GM12878 (cell line): ENCODE results near the gene SLC15A5. TPM values are rescaled to one million over a fixed set of nuclear protein-coding genes. Genes with fewer than 3 reads are reported as not detected.
A peak's percentile ranks its signal among the peaks of the same experiment; 100 is the strongest.

Source experiments
- ATAC-seq: fragments of 200-7000 bp; cut with Tn5 transposase; 3 replicates; pipeline ENCODE4 v1.9.1; 2020; ENCODE audit warnings: mild to moderate bottlenecking, moderate library complexity
- BruUV-seq: library from RNA; stranded (reverse); fragments of 400-500 nt; replicated peaks from 2 replicates; lab custom pipeline; 2021; lab: Mats Ljungman, UMichigan
- CTCF ChIA-PET: fragments of 300-600 bp; sonication (Branson Sonifier 250); formaldehyde crosslinking; extraction: SDS; loops from one replicate; lab custom pipeline; 2021; ENCODE audit warnings: inconsistent platforms; lab: Yijun Ruan, JAX
- POLR2A ChIA-PET: fragments of 350-600 bp; formaldehyde crosslinking; extraction: SDS; loops from one replicate; lab custom pipeline; 2021; ENCODE audit warnings: inconsistent platforms; lab: Charles Lee
- RAD21 ChIA-PET: fragments of 300-600 bp; sonication (Branson Sonifier 250); formaldehyde crosslinking; loops from one replicate; lab custom pipeline; 2023; ENCODE audit warnings: antibody characterized with exemption; ENCODE audit not compliant: unreplicated experiment; lab: Charles Lee
- SMC1A ChIA-PET: fragments of 300-600 bp; sonication (Branson Sonifier 250); formaldehyde crosslinking; loops from one replicate; lab custom pipeline; 2023; ENCODE audit not compliant: unreplicated experiment, uncharacterized antibody; lab: Charles Lee
- DNase-seq: peaks from one replicate; pipeline ENCODE4 v3.0.0-alpha.2; 2011; ENCODE audit warnings: low read depth, low spot score
- FAIRE-seq: peaks from 3 replicates; lab custom pipeline; 2011; peaks lifted over from hg19 to GRCh38; lab: Jason Lieb, UNC
- H2AFZ ChIP-seq: 2 replicates; pipeline ENCODE4 v1.6.0; 2011; ENCODE audit warnings: low read depth, low read length, control low read depth; ENCODE audit not compliant: control insufficient read depth
- H3K27ac ChIP-seq: 2 replicates; pipeline ENCODE4 v1.5.1; 2011; ENCODE audit warnings: control low read depth; ENCODE audit not compliant: control insufficient read depth, insufficient read depth
- H3K27me3 ChIP-seq, 2 experiments: replicated peaks in 1 of 2; 2 replicates each; pipeline versions ENCODE4 v1.6.0 to v1.6.1; 2011; ENCODE audit warnings: low read length in 1 of 2; ENCODE audit not compliant: control insufficient read depth in 2 of 2, insufficient read depth in 2 of 2
- H3K36me3 ChIP-seq, 2 experiments: 2 replicates each; pipeline ENCODE4 v1.5.1; 2011; ENCODE audit warnings: low read length in 1 of 2; ENCODE audit not compliant: control insufficient read depth in 2 of 2, insufficient read depth in 2 of 2
- H3K4me1 ChIP-seq: 2 replicates; pipeline ENCODE4 v1.6.1; 2011; ENCODE audit warnings: mild to moderate bottlenecking, low read length, moderate library complexity, mixed read lengths; ENCODE audit not compliant: control insufficient read depth, insufficient read depth
- H3K4me2 ChIP-seq: 2 replicates; pipeline ENCODE4 v1.6.0; 2011; ENCODE audit warnings: control low read depth; ENCODE audit not compliant: control insufficient read depth, insufficient read depth
- H3K4me3 ChIP-seq: fragments of 200-600 bp; sonication (generic); 2 replicates; pipeline ENCODE4 v1.5.1; 2016
- H3K79me2 ChIP-seq: 2 replicates; pipeline ENCODE4 v1.6.0; 2011; ENCODE audit warnings: low read length; ENCODE audit not compliant: control insufficient read depth, insufficient read depth
- H3K9ac ChIP-seq: 2 replicates; pipeline ENCODE4 v1.8.0; 2011; ENCODE audit warnings: low read length, control low read depth, mixed read lengths; ENCODE audit not compliant: control insufficient read depth, insufficient read depth
- H3K9me3 ChIP-seq: replicated peaks from 3 replicates; pipeline ENCODE4 v1.5.1; 2011; ENCODE audit warnings: mild to moderate bottlenecking, low read length; ENCODE audit not compliant: control insufficient read depth, insufficient read depth
- H4K20me1 ChIP-seq: 2 replicates; pipeline ENCODE4 v1.6.0; 2011; ENCODE audit not compliant: control insufficient read depth, insufficient read depth
- BACH1 ChIP-seq: fragments of 450-650 bp; IDR thresholded peaks from 2 replicates; pipeline ENCODE4 v1.6.1; 2017; ENCODE audit warnings: mild to moderate bottlenecking, borderline replicate concordance
- BMI1 ChIP-seq: fragments of 450-650 bp; IDR thresholded peaks from 2 replicates; pipeline ENCODE4 v1.6.1; 2016; ENCODE audit warnings: mild to moderate bottlenecking, moderate library complexity, borderline replicate concordance
- BRCA1 ChIP-seq: IDR thresholded peaks from 2 replicates; pipeline ENCODE4 v1.6.1; 2011; ENCODE audit warnings: low read depth, low read length, improper control_type of control experiment
- CREB1 ChIP-seq: IDR thresholded peaks from 2 replicates; pipeline ENCODE4 v1.6.1; 2012; ENCODE audit warnings: low read depth, mild to moderate bottlenecking, inconsistent platforms
- CREM ChIP-seq: IDR thresholded peaks from 2 replicates; pipeline ENCODE4 v1.6.1; 2014; ENCODE audit warnings: antibody characterized with exemption, low read depth
- HSF1 ChIP-seq: fragments of 150-350 bp; IDR thresholded peaks from 2 replicates; pipeline ENCODE4 v1.6.1; 2014; ENCODE audit warnings: mild to moderate bottlenecking, low read depth, low read length
- IKZF2 ChIP-seq, 2 experiments: fragments of 450-650 bp; IDR thresholded peaks; 2 replicates each; pipeline ENCODE4 v1.6.1; 2017; ENCODE audit warnings: mild to moderate bottlenecking in 2 of 2, moderate library complexity in 2 of 2
- JUNB ChIP-seq: IDR thresholded peaks from 2 replicates; pipeline ENCODE4 v1.6.1; 2016; ENCODE audit warnings: antibody characterized with exemption, mild to moderate bottlenecking
- RBBP5 ChIP-seq: fragments of 200-600 bp; sonication (generic); conservative IDR thresholded peaks from 2 replicates; pipeline ENCODE4 v1.6.1; 2016
- RCOR1 ChIP-seq: conservative IDR thresholded peaks from 2 replicates; pipeline ENCODE4 v1.6.1; 2012; ENCODE audit warnings: low read depth, low read length, improper control_type of control experiment
- RFX5 ChIP-seq: IDR thresholded peaks from 2 replicates; pipeline ENCODE4 v1.6.1; 2011; ENCODE audit warnings: low read depth, low read length, improper control_type of control experiment
- SKIL ChIP-seq: fragments of 450-650 bp; IDR thresholded peaks from 2 replicates; pipeline ENCODE4 v1.6.1; 2017; ENCODE audit warnings: mild to moderate bottlenecking, low read depth, inconsistent platforms; ENCODE audit not compliant: poor library complexity, severe bottlenecking
- SPI1 ChIP-seq: IDR thresholded peaks from 2 replicates; pipeline ENCODE4 v1.6.1; 2011; ENCODE audit warnings: low read depth, mild to moderate bottlenecking, low read length, moderate library complexity, borderline replicate concordance; ENCODE audit not compliant: insufficient read depth
- STAT1 ChIP-seq: fragments of 450-650 bp; conservative IDR thresholded peaks from 2 replicates; pipeline ENCODE4 v1.6.1; 2014; ENCODE audit warnings: antibody characterized with exemption, mild to moderate bottlenecking
- TCF3 ChIP-seq: IDR thresholded peaks from 2 replicates; pipeline ENCODE4 v1.6.1; 2012; ENCODE audit warnings: low read depth, mild to moderate bottlenecking, low read length, borderline replicate concordance; ENCODE audit not compliant: insufficient read depth
- ZNF384 ChIP-seq: IDR thresholded peaks from 2 replicates; pipeline ENCODE4 v1.6.1; 2012; ENCODE audit warnings: low read depth, mild to moderate bottlenecking, low read length, improper control_type of control experiment, borderline replicate concordance
- WGBS: methylation state at CpG from one replicate; pipeline ENCODE4 v1.1.6; 2016; ENCODE audit warnings: low lambda C conversion rate; ENCODE audit not compliant: insufficient replicate concordance, insufficient coverage; ENCODE audit errors: missing lambda C conversion rate; 5-methylcytosine and 5-hydroxymethylcytosine counted together
- in situ Hi-C: fragments of 300-500 bp; cut with MboI; formaldehyde crosslinking; loops from 9 replicates; pipeline ENCODE4 v1.14.3; 2018; ENCODE audit warnings: mixed read lengths
- intact Hi-C: fragments of 100-400 bp; cut with micrococcal nuclease; formaldehyde crosslinking; loops from one replicate; pipeline ENCODE4 v1.14.2; 2022; ENCODE audit not compliant: unreplicated experiment
- polyA plus RNA-seq, 11 experiments: library from polyadenylated mRNA; depleted of rRNA in 4 of 11; unstranded in 6 of 11; stranded (reverse) in 5 of 11; fragments of >200 nt; fragmentation: Nextera tagmentation in 4 of 11; fragmentation: Illumina TruSeq in 1 of 11; extraction: Ambion mirVana in 4 of 11; extraction: Trizol in 1 of 11; gene quantifications; 1 replicate in 1 of 11; 2 replicates in 10 of 11; pipeline versions ENCODE4 v1.2.1 to v1.2.3, GENCODE V29; 2011 to 2016; ENCODE audit warnings: inconsistent platforms in 2 of 11, missing spikeins in 2 of 11, low read depth in 1 of 11
- total RNA-seq, 4 experiments: library from RNA; depleted of rRNA in 3 of 4; stranded (reverse); fragments of >200 nt in 3 of 4; fragmentation: Illumina TruSeq in 1 of 4; extraction: Trizol in 1 of 4; gene quantifications; 2 replicates each; pipeline versions ENCODE4 v1.2.1 to v1.2.3, GENCODE V29; 2013 to 2021
- TF ChIP-seq, protein P1 (sequence below): IDR thresholded peaks from 2 replicates; pipeline ENCODE4 v1.6.1; 2012; ENCODE audit warnings: improper control_type of control experiment, low read depth, low read length; ENCODE audit not compliant: insufficient replicate concordance

Gene SLC15A5
- total and polyA plus RNA-seq, 10 of the 15 experiments (the other 5 are each of a cell fraction or from before 2014, with no cell fraction given) = not detected

GRCh38 chr12:16324772-16325171 lies 47.3 kb upstream of the SLC15A5 start:
- Histone ChIP-seq H3K4me1 (no peaks in the 10 kb centered on the region), H3K4me3 (no peak overlapping the region), H3K9me3 (no peaks in the 10 kb centered on the region; the same call in 2 of the 3 replicates), H4K20me1 (no peaks in the 10 kb centered on the region), H3K36me3 (no peaks in the 10 kb centered on the region), H3K9ac (no peak overlapping the region), H3K79me2 (no peaks in the 10 kb centered on the region), H3K27me3 (no peaks in the 10 kb centered on the region), H2AFZ (no peak overlapping the region), H3K27ac (no peak overlapping the region), H3K4me2 (no peak overlapping the region)
- ChIA-PET POLR2A (no interaction called here), RAD21 (no interaction called here), CTCF (no interaction called here), SMC1A (no interaction called here)
- TF ChIP-seq ZNF384 (no peak), SKIL (no peak), HSF1 (no peak), CREB1 (no peak), CREM (no peak), BRCA1 (no peak), TCF3 (no peak), BACH1 (no peak), RCOR1 (no peak), RFX5 (no peak), STAT1 (no peak), BMI1 (no peak), RBBP5 (no peak), JUNB (no peak), SPI1 (no peak), IKZF2 (IDR thresholded peaks at IDR 0.05) (no peak)
- TF ChIP-seq, protein P1, sequence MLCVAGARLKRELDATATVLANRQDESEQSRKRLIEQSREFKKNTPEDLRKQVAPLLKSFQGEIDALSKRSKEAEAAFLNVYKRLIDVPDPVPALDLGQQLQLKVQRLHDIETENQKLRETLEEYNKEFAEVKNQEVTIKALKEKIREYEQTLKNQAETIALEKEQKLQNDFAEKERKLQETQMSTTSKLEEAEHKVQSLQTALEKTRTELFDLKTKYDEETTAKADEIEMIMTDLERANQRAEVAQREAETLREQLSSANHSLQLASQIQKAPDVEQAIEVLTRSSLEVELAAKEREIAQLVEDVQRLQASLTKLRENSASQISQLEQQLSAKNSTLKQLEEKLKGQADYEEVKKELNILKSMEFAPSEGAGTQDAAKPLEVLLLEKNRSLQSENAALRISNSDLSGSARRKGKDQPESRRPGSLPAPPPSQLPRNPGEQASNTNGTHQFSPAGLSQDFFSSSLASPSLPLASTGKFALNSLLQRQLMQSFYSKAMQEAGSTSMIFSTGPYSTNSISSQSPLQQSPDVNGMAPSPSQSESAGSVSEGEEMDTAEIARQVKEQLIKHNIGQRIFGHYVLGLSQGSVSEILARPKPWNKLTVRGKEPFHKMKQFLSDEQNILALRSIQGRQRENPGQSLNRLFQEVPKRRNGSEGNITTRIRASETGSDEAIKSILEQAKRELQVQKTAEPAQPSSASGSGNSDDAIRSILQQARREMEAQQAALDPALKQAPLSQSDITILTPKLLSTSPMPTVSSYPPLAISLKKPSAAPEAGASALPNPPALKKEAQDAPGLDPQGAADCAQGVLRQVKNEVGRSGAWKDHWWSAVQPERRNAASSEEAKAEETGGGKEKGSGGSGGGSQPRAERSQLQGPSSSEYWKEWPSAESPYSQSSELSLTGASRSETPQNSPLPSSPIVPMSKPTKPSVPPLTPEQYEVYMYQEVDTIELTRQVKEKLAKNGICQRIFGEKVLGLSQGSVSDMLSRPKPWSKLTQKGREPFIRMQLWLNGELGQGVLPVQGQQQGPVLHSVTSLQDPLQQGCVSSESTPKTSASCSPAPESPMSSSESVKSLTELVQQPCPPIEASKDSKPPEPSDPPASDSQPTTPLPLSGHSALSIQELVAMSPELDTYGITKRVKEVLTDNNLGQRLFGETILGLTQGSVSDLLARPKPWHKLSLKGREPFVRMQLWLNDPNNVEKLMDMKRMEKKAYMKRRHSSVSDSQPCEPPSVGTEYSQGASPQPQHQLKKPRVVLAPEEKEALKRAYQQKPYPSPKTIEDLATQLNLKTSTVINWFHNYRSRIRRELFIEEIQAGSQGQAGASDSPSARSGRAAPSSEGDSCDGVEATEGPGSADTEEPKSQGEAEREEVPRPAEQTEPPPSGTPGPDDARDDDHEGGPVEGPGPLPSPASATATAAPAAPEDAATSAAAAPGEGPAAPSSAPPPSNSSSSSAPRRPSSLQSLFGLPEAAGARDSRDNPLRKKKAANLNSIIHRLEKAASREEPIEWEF = no peak
- BruUV-seq = no TSS peak
- ATAC-seq (peak; percentile 44; the same call in 2 of the 3 replicates), FAIRE-seq (no peak), DNase-seq (no peak)
- in situ Hi-C loops = no loop called here
- intact Hi-C loops = no loop called here
- 0% methylated on average over 3 of the region's 3 CpGs for WGBS
